Activated T-cell treated with anti-CD3 and anti-CD28 coated beads for 48 hours (primary cell): Measurements from ENCODE around the gene DSEL.

Experiments
- DNase-seq: peaks from one replicate; pipeline ENCODE4 v3.0.0-alpha.2; 2020; ENCODE audit warnings: low read depth

DSEL gene

GRCh38 chr18:67516539-67517443 lies at the start of gene DSEL:
TSS of gene DSEL (minus strand) at chr18:67516720. CDS start at chr18:67514608, 2,112 bp downstream.
- DNase-seq, result peak; percentile 96

- DNase-seq, result no peak
These were observed 36.9 kb upstream of the DSEL start for GRCh38 chr18:67553437-67553836.

GRCh38 chr18:67550872-67551520 lies 34.5 kb upstream of the DSEL start:
- no peak for DNase-seq

GRCh38 chr18:67549946-67550345 lies 33.4 kb upstream of the DSEL start:
- no peak for DNase-seq

GRCh38 chr18:67545681-67546080 lies 29.2 kb upstream of the DSEL start:
- DNase-seq, result no peak

- DNase-seq, result no peak
These were observed 24.0 kb upstream of the DSEL start for GRCh38 chr18:67540559-67540958.

GRCh38 chr18:67531929-67532328 lies 15.4 kb upstream of the DSEL start:
- no peak for DNase-seq

- no peak for DNase-seq
These were observed 9.0 kb upstream of the DSEL start for GRCh38 chr18:67525328-67526099.

GRCh38 chr18:67520351-67520921 lies 3.9 kb upstream of the DSEL start:
- DNase-seq, result no peak

- no peak for DNase-seq
These were observed 3.1 kb upstream of the DSEL start for GRCh38 chr18:67519592-67519991.

- DNase-seq, result no peak
These were observed 2.0 kb upstream of the DSEL start for GRCh38 chr18:67518566-67518965.

GRCh38 chr18:67517444-67517765 lies 885 bp upstream of the DSEL start:
- DNase-seq, result no peak

- DNase-seq, result peak; percentile 54
These were observed 480 bp downstream of the DSEL start for GRCh38 chr18:67515942-67516538.

GRCh38 chr18:67514901-67515540 lies 1.5 kb downstream of the DSEL start:
- DNase-seq, result no peak

- no peak for DNase-seq
These were observed 2.1 kb downstream of the DSEL start for GRCh38 chr18:67514465-67514864.

GRCh38 chr18:67513280-67513679 lies 3.2 kb downstream of the DSEL start:
- no peak for DNase-seq

GRCh38 chr18:67511840-67512239 lies 4.7 kb downstream of the DSEL start:
- DNase-seq, result no peak

GRCh38 chr18:67510831-67511230 lies 5.7 kb downstream of the DSEL start:
- DNase-seq, result no peak

GRCh38 chr18:67509741-67510391 lies 6.7 kb downstream of the DSEL start:
- DNase-seq, result no peak

- no peak for DNase-seq
These were observed 8.4 kb downstream of the DSEL start for GRCh38 chr18:67508146-67508545.

GRCh38 chr18:67504739-67505138 lies 11.8 kb downstream of the DSEL start:
- no peak for DNase-seq
